NCI-H2081 (cell line): ENCODE data around the gene PDE4D.
"Not testable (repeated sequence)": the region's sequence is repeated elsewhere in the genome, so short reads cannot be mapped to it uniquely, and the experiment has no call there.

Experiments used
- DNase-seq, 2 experiments: peaks; one replicate each; lab custom pipeline; 2025; lab: John Stamatoyannopoulos, UW

PDE4D gene

GRCh38 chr5:59582746-59583145 lies 310.8 kb downstream of the PDE4D start:
- DNase-seq: no peak

- no peak for DNase-seq
Observed at GRCh38 chr5:59579824-59580167, 313.7 kb downstream of the PDE4D start.

- DNase-seq: peak in 1 of 2 experiments; percentile 52
Observed at GRCh38 chr5:59579101-59579823, 314.3 kb downstream of the PDE4D start.

DNA sequence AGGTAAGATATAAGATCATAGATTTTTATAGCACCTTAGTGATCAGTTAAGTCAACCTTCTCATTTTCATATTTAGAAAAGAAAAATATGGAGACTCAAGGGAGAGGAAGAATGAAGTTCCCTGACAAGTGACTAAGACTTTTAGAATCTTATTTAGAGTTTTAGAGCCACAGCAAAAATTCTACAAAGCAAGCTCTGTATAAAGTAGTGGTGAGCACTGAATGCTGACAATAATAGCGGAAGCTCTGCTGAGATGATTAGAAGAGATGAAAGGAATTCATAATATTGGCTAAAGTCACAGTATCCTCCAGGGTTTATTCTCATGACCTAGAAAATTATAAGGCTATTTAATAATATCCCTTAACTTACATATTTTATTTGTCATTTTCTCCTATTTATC lies 316.0 kb downstream of the PDE4D start:
- no peak for DNase-seq

GRCh38 chr5:59575648-59576445 lies 317.7 kb downstream of the PDE4D start:
- DNase-seq: no peak

DNA sequence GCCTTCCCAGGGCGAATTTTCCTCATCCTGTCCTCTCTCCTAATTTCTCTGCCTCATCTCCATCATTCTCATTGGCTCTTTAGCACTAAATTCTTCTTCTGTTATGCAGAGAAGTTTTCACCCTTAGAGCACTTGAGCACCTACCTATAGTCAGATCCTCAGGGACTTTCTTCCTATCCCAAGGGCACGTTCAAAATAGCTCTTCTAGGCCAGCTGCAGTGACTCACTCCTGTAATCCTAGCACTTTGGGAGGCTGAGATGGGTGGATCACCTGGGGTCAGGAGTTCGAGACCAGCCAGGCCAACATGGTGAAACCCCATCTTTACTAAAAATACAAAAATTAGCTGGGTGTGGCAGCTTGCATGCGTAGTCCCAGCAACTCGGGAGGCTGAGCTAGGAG lies 320.0 kb downstream of the PDE4D start:
- DNase-seq: not testable (repeated sequence)

- DNase-seq: no peak
Observed at GRCh38 chr5:59571067-59571466, 322.5 kb downstream of the PDE4D start.

DNA sequence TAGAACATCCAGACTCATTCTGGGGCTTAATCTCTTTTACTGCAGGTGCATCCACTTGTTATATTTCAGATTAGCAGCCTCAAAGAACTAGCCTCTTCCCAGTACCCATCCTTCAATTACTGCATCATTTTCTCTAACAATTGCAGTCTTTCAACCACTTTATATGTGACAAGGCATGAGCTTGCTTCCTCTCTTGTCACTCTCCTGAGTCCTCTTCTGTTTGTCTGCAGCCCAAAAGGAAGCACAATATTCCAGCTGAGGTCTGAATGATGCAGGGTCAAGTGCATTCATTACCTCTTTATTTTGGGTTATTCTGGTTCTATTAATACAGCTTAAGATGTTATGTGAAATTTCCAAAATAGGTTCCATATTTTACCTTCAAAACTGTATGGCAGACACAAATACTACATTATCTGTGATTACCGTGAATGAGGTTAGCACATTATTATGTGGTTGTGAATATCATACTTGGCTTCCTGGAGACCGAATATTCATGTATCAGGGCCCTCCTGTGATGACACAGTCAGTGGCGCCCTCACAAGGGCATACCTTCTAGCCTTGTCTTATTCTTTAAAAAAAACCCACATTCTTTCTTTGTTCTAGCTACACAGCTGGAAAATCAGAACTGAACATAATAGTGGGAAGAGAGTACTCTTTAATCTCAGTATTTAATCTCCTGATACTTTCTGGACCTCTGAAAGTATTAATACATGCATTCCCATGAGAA lies 323.8 kb downstream of the PDE4D start:
- peak in 1 of 2 experiments; percentile 36 for DNase-seq

DNA sequence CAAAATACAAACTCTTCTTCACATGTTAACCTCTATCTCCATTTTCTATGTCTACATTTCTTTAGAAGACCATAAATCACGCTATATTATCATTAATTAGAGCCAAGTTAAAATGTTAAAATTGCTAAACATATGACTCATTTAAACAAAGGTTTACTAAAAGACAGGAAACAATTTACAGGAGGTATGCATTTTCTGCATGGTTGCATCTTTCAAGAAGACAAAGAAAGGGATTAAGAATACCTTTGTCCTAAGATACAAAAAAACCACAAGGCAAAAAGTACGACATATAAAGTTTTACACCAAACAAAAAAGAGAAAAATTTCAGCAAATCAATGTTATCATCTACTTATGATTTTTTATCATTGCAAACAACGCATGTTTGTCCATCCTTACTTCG lies 324.4 kb downstream of the PDE4D start:
- no peak for DNase-seq

GRCh38 chr5:59568161-59568560 lies 325.4 kb downstream of the PDE4D start:
- DNase-seq: no peak

DNA sequence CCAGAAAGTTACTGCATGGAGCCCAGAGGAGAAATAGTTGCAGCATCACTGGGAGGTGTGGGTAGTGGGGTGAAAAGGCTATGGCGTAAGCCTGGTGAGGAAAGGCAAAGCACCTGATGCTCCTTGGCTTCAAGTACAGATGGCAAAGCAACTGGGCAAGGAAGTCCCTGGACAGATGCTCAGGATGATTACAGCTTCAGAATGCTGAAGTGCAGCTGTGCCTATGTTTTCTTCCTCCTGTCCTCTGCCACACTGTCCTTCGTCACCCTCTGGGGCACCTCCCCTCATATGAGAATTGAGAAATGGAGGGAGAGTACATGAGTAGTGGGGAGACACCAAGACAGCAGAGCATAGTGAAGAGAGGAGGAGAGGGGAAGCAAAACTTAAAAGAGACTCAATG lies 328.0 kb downstream of the PDE4D start:
- DNase-seq: no peak

GRCh38 chr5:59564895-59565294 lies 328.6 kb downstream of the PDE4D start:
- DNase-seq: no peak

GRCh38 chr5:59562756-59563389 lies 330.7 kb downstream of the PDE4D start:
- DNase-seq: peak in 1 of 2 experiments; percentile 45

DNA sequence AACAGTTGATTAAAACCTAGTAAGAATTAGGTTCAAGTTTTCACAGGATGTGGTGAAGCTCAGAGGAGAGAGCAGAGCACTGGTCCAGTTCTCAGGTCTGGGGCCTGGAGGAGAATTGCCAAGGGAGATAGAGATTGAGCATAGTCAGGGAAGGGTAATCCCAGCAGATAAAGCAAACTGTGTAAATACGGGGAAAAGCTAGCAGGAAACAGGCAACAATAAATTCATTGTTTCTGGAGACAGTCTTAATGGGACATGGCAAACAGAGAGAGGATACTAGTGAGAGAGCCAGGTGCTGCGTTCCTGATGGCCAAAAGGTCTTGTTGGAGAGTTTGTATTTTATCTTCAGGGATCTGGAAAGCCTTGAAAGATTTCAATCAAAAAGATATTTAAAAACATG lies 333.0 kb downstream of the PDE4D start:
- DNase-seq: peak in 1 of 2 experiments; percentile 68

DNA sequence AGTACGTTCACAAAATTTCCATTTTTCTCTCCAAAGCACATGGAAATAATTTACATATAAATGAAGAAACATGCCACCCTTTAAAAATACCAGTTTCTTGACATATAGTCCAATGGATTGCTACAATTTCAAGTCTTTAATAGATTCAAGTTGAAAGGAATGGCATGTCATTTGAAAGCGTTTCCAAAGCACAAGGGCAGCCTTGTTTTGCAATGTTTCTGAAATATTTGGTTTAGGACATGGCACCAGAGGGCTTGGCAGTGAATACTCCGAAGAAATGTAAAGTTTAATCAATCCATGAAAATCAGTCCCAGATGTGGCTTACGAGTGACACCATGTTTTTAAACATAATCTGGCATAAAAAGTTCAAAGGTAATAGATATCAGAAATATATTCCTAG lies 333.7 kb downstream of the PDE4D start:
- no peak for DNase-seq

GRCh38 chr5:59559323-59559722 lies 334.2 kb downstream of the PDE4D start:
- no peak for DNase-seq

GRCh38 chr5:59558501-59558900 lies 335.0 kb downstream of the PDE4D start:
- DNase-seq: no peak

GRCh38 chr5:59557572-59557971 lies 336.0 kb downstream of the PDE4D start:
- no peak for DNase-seq

- DNase-seq: no peak
Observed at GRCh38 chr5:59555596-59555995, 337.9 kb downstream of the PDE4D start.

DNA sequence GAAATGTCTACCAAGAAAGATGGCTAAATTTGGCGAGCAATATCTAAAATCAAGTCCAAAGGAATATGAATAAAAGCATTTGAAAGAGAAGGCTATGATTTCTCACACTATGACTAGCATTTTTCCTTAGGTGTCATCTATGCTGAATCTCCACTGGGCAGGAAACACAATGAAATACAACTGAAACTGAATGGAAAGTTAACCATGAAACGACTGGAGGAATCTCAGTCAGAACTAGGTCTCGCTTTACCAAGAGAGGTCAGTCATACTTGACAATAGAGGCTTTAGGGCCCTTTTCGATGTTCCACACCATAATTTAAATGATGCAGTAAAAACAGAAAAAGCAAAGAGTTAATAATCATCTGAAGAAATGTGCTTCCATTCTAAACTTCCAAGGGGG lies 339.0 kb downstream of the PDE4D start:
- DNase-seq: no peak

DNA sequence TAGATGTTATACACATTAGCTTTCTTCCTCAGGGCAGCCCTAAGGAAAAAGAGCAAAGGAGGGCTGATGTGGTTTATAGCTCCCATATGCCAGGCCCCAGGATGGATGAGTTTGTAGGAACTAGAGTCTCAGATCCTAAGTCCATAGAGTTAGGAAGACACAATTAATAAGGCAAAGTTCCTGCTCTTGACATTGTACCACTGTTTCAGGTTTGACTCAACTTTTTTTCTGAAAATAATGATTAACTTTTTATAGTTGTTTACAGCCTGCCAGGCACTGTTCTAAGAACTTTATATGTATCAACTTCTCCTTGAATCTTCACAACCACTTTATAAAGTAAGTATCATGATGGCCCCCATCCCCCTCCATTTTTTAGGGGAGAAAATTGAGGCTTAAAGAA lies 339.5 kb downstream of the PDE4D start:
- no peak for DNase-seq

DNA sequence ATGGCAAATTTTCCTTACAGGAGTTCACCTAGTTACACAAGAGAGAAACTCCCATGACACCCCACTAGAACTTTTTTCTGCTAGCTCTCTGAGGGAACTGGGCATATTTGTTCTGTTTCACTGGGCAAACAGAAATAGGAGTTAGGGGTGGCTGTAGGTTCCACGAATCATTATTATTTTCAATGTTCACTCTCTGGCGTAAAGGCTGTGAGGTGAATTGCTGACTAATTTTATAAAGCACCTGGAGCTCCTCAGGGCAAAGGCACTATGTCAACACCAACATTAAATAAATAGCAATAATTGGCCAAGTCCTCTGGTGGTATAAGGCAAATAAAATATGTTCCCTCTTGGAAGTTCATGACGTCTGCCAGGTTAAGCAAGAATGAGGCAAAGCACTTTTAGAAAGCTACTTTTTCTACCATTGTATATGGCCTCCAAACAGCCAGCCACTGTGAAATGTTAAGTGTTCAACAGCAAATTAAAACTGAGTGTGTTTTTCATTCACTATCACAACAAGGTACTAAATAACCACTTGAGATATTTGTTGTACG lies 344.6 kb downstream of the PDE4D start:
- peak; percentile 67 to 94 for DNase-seq
